HepG2 (cell line): Measurements from ENCODE around the gene GCN1. TPM values are rescaled to one million over a fixed set of nuclear protein-coding genes. Genes with fewer than 3 reads are reported as not detected.

Experiments
- ATAC-seq: fragments of 200-7000 bp; cut with Tn5 transposase; 3 replicates; pipeline ENCODE4 v1.9.1; 2020; ENCODE audit warnings: mild to moderate bottlenecking, moderate library complexity
- BruUV-seq: library from RNA; stranded (reverse); fragments of 400-500 nt; replicated peaks from 2 replicates; lab custom pipeline; 2021; lab: Mats Ljungman, UMichigan
- CTCF ChIA-PET: fragments of 300-600 bp; formaldehyde crosslinking; extraction: SDS; loops from one replicate; lab custom pipeline; 2021; ENCODE audit warnings: low total read pairs, inconsistent platforms, low intra/inter-chr PET ratio; lab: Yijun Ruan, JAX
- POLR2A ChIA-PET: fragments of 350-600 bp; sonication (Branson Sonifier 250); formaldehyde crosslinking; loops from one replicate; lab custom pipeline; 2020; ENCODE audit warnings: antibody characterized with exemption, inconsistent platforms; lab: Yijun Ruan, JAX
- DNase-seq: peaks from one replicate; pipeline ENCODE4 v3.0.0-alpha.2; 2015; ENCODE audit warnings: low spot score
- FAIRE-seq: peaks from 3 replicates; lab custom pipeline; 2011; peaks lifted over from hg19 to GRCh38; lab: Jason Lieb, UNC
- H2AFZ ChIP-seq: one replicate; pipeline ENCODE4 v1.6.1; 2011; ENCODE audit warnings: low read length, inconsistent platforms
- H3K27ac ChIP-seq: fragments of 300-600 bp; 3 replicates; pipeline ENCODE4 v1.8.0; 2011; ENCODE audit warnings: mixed run types, mild to moderate bottlenecking, mixed read lengths, low read length, inconsistent platforms; ENCODE audit not compliant: insufficient read depth; ENCODE audit errors: extremely low read length
- H3K27me3 ChIP-seq, 2 experiments: fragments of 200-600 bp in 1 of 2; 2 replicates in 1 of 2; 3 replicates in 1 of 2; pipeline versions ENCODE4 v1.6.0 to v1.8.0; 2011; ENCODE audit warnings: low read length in 2 of 2, mild to moderate bottlenecking in 2 of 2, moderate library complexity in 2 of 2, inconsistent platforms in 1 of 2; ENCODE audit not compliant: insufficient read depth in 2 of 2, control insufficient read depth in 1 of 2
- H3K36me3 ChIP-seq, 2 experiments: fragments of 200-600 bp in 1 of 2; replicated peaks in 1 of 2; 2 replicates in 1 of 2; 3 replicates in 1 of 2; pipeline versions ENCODE4 v1.5.1 to v1.8.0; 2011; ENCODE audit warnings: low read length in 2 of 2, inconsistent platforms in 1 of 2; ENCODE audit not compliant: insufficient read depth in 2 of 2, control insufficient read depth in 1 of 2
- H3K4me1 ChIP-seq: 2 replicates; pipeline ENCODE4 v1.5.1; 2012; ENCODE audit warnings: low read length, inconsistent platforms; ENCODE audit not compliant: insufficient read depth
- H3K4me2 ChIP-seq: 2 replicates; pipeline ENCODE4 v1.6.0; 2011; ENCODE audit warnings: low read depth, low read length, inconsistent platforms
- H3K4me3 ChIP-seq, 3 experiments: fragments of 200-600 bp in 1 of 3; sonication (generic), shearing (Covaris generic) in 1 of 3; replicated peaks in 1 of 3; 2 replicates each; pipeline ENCODE4 v1.5.1; 2011 to 2016; ENCODE audit warnings: low read length in 3 of 3, inconsistent platforms in 2 of 3, low read depth in 2 of 3, mild to moderate bottlenecking in 2 of 3, control low read depth in 1 of 3, mixed read lengths in 1 of 3; ENCODE audit not compliant: insufficient read depth in 1 of 3
- H3K79me2 ChIP-seq: one replicate; pipeline ENCODE4 v1.6.1; 2011; ENCODE audit warnings: low read length, inconsistent platforms; ENCODE audit not compliant: insufficient read depth
- H3K9ac ChIP-seq: 2 replicates; pipeline ENCODE4 v1.6.0; 2011; ENCODE audit warnings: mild to moderate bottlenecking, low read depth, low read length, inconsistent platforms; ENCODE audit not compliant: insufficient read depth
- H3K9me3 ChIP-seq: 2 replicates; pipeline ENCODE4 v1.5.1; 2012; ENCODE audit warnings: mild to moderate bottlenecking, low read length
- H4K20me1 ChIP-seq: 2 replicates; pipeline ENCODE4 v1.6.0; 2011; ENCODE audit warnings: inconsistent platforms, mild to moderate bottlenecking, low read length, moderate library complexity; ENCODE audit not compliant: insufficient read depth
- KAT7 ChIP-seq: IDR thresholded peaks from 2 replicates; pipeline ENCODE4 v1.6.1; 2018; ENCODE audit warnings: borderline replicate concordance, missing compliant biosample characterization
- NFRKB ChIP-seq: fragments of 450-650 bp; IDR thresholded peaks from 2 replicates; pipeline ENCODE4 v1.6.1; 2017
- NPAS2 ChIP-seq: sonication (generic); formaldehyde crosslinking; IDR thresholded peaks from 2 replicates; pipeline ENCODE4 v1.8.0; 2022; ENCODE audit warnings: mild to moderate bottlenecking, missing genetic modification reagents, borderline replicate concordance
- RBFOX2 ChIP-seq: fragments of 200-400 bp; formaldehyde crosslinking; IDR thresholded peaks from 2 replicates; pipeline ENCODE4 v1.6.1; 2017; ENCODE audit warnings: low read depth, mild to moderate bottlenecking, low read length
- ZNF207 ChIP-seq: fragments of 450-650 bp; IDR thresholded peaks from 2 replicates; pipeline ENCODE4 v1.6.1; 2016; ENCODE audit warnings: antibody characterized with exemption, borderline replicate concordance
- WGBS: methylation state at CpG from one replicate; pipeline ENCODE4 v1.1.6; 2017; ENCODE audit warnings: low lambda C conversion rate; 5-methylcytosine and 5-hydroxymethylcytosine counted together
- in situ Hi-C: cut with HindIII; loops from 2 replicates; pipeline ENCODE4 v1.10.0; 2017; ENCODE audit warnings: low pct_unique_long_range_greater_than_20kb; ENCODE audit not compliant: extremely low pct_ligation_motif_present
- intact Hi-C: fragments of 100-400 bp; cut with micrococcal nuclease; formaldehyde crosslinking; loops from one replicate; pipeline ENCODE4 v1.10.0; 2022; ENCODE audit not compliant: unreplicated experiment
- polyA plus RNA-seq, 8 experiments: library from polyadenylated mRNA; depleted of rRNA in 3 of 8; stranded (reverse) in 7 of 8; unstranded in 1 of 8; fragments of >200 nt; fragmentation: Illumina TruSeq in 4 of 8; extraction: Trizol in 4 of 8; gene quantifications; 2 replicates each; pipeline versions ENCODE4 v1.2.1 to v1.2.3, GENCODE V29; 2011 to 2016; ENCODE audit warnings: low read depth in 4 of 8, missing spikeins in 1 of 8, mixed read lengths in 1 of 8; ENCODE audit not compliant: insufficient read depth in 1 of 8
- total RNA-seq, 5 experiments: library from RNA; depleted of rRNA; stranded (reverse); fragments of >200 nt; fragmentation: Illumina TruSeq; extraction: Trizol; gene quantifications; 2 replicates each; pipeline ENCODE4 v1.2.3, GENCODE V29; 2016; ENCODE audit warnings: low read depth in 1 of 5
- TF ChIP-seq, protein P1 (sequence below): sonication (generic); formaldehyde crosslinking; IDR thresholded peaks from 2 replicates; pipeline ENCODE4 v1.5.0; 2020; ENCODE audit warnings: missing genetic modification reagents
- TF ChIP-seq, protein P2 (sequence below): sonication (generic); formaldehyde crosslinking; conservative IDR thresholded peaks from 2 replicates; pipeline ENCODE4 v1.8.0; 2022; ENCODE audit warnings: low read depth, missing genetic modification reagents
- TF ChIP-seq, protein P3 (sequence below): sonication (generic); formaldehyde crosslinking; IDR thresholded peaks from 2 replicates; pipeline ENCODE4 v1.4.0; 2020; ENCODE audit warnings: missing genetic modification reagents
- TF ChIP-seq, protein P4 (sequence below): sonication (generic); formaldehyde crosslinking; IDR thresholded peaks from 2 replicates; pipeline ENCODE4 v1.5.1; 2020; ENCODE audit warnings: missing genetic modification reagents, mild to moderate bottlenecking, borderline replicate concordance
- TF ChIP-seq, protein P5 (sequence below): sonication (generic); formaldehyde crosslinking; IDR thresholded peaks from 2 replicates; pipeline ENCODE4 v1.4.0; 2020; ENCODE audit warnings: mild to moderate bottlenecking, missing genetic modification reagents

GCN1 gene
- total and polyA plus RNA-seq, 2 of the 13 experiments (the other 11 are each of a cell fraction or from before 2014, with no cell fraction given), result 58.2 to 83.0 TPM

DNA sequence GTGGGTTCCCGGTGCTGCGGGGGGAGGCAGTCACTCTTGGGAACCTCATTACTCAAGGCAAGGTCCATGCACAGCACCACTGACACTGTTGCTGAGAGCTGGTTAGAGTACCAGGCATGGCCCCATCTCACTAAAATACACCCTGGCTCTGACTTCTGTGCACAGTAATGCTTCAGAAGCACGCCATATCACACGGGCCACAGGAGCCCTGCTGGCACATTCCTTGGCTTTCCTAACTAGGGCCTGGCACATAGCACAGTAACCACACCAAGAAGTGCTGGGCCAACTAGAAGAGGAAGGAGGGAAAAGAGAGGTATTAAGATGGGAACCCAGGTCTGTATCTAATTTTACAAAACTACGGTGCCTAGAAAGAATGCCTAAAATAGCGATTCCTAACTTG lies 64.5 kb downstream of the GCN1 start:
- Histone ChIP-seq H3K4me2 (no peak overlapping the region), H3K27ac (no peak overlapping the region), H3K4me1 (no peaks in the 10 kb centered on the region), H3K36me3 (peaks cover 53 to 85% of the 10 kb centered on the region in 2 experiments), H3K4me3 (no peak overlapping the region), H2AFZ (no peak overlapping the region), H4K20me1 (no peaks in the 10 kb centered on the region), H3K9me3 (no peaks in the 10 kb centered on the region), H3K79me2 (no peaks in the 10 kb centered on the region)
- WGBS, result 96% methylated on average over 4 of the region's 6 CpGs
- CTCF ChIA-PET, result no interaction called here
- DNase-seq (no peak), FAIRE-seq (no peak)
- BruUV-seq, result no TSS peak
- intact Hi-C loops (no loop called here), in situ Hi-C loops (no loop called here)
- TF ChIP-seq, protein P1, sequence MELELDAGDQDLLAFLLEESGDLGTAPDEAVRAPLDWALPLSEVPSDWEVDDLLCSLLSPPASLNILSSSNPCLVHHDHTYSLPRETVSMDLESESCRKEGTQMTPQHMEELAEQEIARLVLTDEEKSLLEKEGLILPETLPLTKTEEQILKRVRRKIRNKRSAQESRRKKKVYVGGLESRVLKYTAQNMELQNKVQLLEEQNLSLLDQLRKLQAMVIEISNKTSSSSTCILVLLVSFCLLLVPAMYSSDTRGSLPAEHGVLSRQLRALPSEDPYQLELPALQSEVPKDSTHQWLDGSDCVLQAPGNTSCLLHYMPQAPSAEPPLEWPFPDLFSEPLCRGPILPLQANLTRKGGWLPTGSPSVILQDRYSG (CRISPR knock-in tag), result no peak
- TF ChIP-seq, protein P2, sequence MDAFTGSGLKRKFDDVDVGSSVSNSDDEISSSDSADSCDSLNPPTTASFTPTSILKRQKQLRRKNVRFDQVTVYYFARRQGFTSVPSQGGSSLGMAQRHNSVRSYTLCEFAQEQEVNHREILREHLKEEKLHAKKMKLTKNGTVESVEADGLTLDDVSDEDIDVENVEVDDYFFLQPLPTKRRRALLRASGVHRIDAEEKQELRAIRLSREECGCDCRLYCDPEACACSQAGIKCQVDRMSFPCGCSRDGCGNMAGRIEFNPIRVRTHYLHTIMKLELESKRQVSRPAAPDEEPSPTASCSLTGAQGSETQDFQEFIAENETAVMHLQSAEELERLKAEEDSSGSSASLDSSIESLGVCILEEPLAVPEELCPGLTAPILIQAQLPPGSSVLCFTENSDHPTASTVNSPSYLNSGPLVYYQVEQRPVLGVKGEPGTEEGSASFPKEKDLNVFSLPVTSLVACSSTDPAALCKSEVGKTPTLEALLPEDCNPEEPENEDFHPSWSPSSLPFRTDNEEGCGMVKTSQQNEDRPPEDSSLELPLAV (CRISPR knock-in tag), result no peak
- TF ChIP-seq RBFOX2 (no peak), NFRKB (no peak)
- TF ChIP-seq, all 625 proteins: peak for 0
- H3K9ac ChIP-seq, result no peak overlapping the region
- H3K27me3 ChIP-seq, result no peaks in the 10 kb centered on the region
- no peak for ATAC-seq
- POLR2A ChIA-PET, result no interaction called here

DNA sequence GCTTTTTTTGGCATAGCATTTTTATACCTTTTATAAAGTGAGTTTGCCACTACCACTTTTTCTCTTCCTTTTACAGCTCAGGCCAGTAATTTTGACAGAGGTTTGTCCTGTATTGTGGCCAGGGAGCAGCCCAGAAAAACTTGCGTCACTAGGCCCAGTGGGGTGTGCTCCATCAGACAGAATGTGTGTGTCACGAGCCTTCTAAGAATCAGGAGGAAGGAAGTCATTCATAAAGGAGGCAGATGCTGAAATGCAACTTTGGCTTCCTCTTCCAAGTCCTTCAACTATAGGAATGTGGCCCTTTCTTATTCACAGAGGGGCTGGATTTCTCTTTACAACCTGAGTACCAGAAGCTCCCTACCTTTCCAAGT lies 67.9 kb downstream of the GCN1 start:
- WGBS, result 100% methylated on average over 2 of the region's 2 CpGs
- Histone ChIP-seq H3K4me1 (peaks cover 22% of the 10 kb centered on the region), H3K4me2 (no peak overlapping the region), H3K36me3 (peaks cover 29 to 51% of the 10 kb centered on the region in 2 experiments), H3K9me3 (no peaks in the 10 kb centered on the region), H3K27me3 (no peaks in the 10 kb centered on the region), H3K9ac (no peak overlapping the region), H3K79me2 (no peaks in the 10 kb centered on the region), H3K27ac (no peak overlapping the region), H4K20me1 (no peaks in the 10 kb centered on the region), H2AFZ (no peak overlapping the region), H3K4me3 (no peak overlapping the region)
- ChIA-PET POLR2A (interaction anchor here (1.3 to 2.9 kb wide), 3 partner anchors 9 to 75 kb away, joined by 3 to 11 read pairs (median 4); partner anchors contain the start of genes RAB35 and RPLP0), CTCF (no interaction called here)
- no TSS peak for BruUV-seq
- DNase-seq (no peak), ATAC-seq (no peak), FAIRE-seq (no peak)
- in situ Hi-C loops (no loop called here), intact Hi-C loops (loop anchor here (10.0 kb wide), 1 partner anchor 58 kb away; no protein-coding TSS in a partner anchor)
- TF ChIP-seq, protein P3, sequence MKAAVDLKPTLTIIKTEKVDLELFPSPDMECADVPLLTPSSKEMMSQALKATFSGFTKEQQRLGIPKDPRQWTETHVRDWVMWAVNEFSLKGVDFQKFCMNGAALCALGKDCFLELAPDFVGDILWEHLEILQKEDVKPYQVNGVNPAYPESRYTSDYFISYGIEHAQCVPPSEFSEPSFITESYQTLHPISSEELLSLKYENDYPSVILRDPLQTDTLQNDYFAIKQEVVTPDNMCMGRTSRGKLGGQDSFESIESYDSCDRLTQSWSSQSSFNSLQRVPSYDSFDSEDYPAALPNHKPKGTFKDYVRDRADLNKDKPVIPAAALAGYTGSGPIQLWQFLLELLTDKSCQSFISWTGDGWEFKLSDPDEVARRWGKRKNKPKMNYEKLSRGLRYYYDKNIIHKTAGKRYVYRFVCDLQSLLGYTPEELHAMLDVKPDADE (CRISPR knock-in tag), result no peak
- TF ChIP-seq, protein P4, sequence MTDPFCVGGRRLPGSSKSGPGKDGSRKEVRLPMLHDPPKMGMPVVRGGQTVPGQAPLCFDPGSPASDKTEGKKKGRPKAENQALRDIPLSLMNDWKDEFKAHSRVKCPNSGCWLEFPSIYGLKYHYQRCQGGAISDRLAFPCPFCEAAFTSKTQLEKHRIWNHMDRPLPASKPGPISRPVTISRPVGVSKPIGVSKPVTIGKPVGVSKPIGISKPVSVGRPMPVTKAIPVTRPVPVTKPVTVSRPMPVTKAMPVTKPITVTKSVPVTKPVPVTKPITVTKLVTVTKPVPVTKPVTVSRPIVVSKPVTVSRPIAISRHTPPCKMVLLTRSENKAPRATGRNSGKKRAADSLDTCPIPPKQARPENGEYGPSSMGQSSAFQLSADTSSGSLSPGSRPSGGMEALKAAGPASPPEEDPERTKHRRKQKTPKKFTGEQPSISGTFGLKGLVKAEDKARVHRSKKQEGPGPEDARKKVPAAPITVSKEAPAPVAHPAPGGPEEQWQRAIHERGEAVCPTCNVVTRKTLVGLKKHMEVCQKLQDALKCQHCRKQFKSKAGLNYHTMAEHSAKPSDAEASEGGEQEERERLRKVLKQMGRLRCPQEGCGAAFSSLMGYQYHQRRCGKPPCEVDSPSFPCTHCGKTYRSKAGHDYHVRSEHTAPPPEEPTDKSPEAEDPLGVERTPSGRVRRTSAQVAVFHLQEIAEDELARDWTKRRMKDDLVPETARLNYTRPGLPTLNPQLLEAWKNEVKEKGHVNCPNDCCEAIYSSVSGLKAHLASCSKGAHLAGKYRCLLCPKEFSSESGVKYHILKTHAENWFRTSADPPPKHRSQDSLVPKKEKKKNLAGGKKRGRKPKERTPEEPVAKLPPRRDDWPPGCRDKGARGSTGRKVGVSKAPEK (CRISPR knock-in tag), result no peak
- no peak for TF ChIP-seq KAT7
- no peak for TF ChIP-seq NPAS2 (CRISPR knock-in tag)
- TF ChIP-seq, protein P5, sequence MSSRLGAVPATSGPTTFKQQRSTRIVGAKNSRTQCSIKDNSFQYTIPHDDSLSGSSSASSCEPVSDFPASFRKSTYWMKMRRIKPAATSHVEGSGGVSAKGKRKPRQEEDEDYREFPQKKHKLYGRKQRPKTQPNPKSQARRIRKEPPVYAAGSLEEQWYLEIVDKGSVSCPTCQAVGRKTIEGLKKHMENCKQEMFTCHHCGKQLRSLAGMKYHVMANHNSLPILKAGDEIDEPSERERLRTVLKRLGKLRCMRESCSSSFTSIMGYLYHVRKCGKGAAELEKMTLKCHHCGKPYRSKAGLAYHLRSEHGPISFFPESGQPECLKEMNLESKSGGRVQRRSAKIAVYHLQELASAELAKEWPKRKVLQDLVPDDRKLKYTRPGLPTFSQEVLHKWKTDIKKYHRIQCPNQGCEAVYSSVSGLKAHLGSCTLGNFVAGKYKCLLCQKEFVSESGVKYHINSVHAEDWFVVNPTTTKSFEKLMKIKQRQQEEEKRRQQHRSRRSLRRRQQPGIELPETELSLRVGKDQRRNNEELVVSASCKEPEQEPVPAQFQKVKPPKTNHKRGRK (CRISPR knock-in tag), result no peak
- no peak for TF ChIP-seq ZNF207
